A673 (cell line): Measurements from ENCODE around the gene ABCB4. TPM values are rescaled to one million over a fixed set of nuclear protein-coding genes. Genes with fewer than 3 reads are reported as not detected.
A peak's percentile ranks its signal among the peaks of the same experiment; 100 is the strongest.

ENCODE experiments used
- BruUV-seq: library from RNA; stranded (reverse); fragments of 400-500 nt; replicated peaks from 2 replicates; lab custom pipeline; 2021; lab: Mats Ljungman, UMichigan
- CTCF ChIA-PET: fragments of 300-600 bp; sonication (Branson Sonifier 250); formaldehyde crosslinking; loops from one replicate; lab custom pipeline; 2022; ENCODE audit warnings: antibody characterized with exemption; lab: Charles Lee
- POLR2A ChIA-PET: fragments of 300-600 bp; sonication (Branson Sonifier 250); formaldehyde crosslinking; loops from one replicate; lab custom pipeline; 2022; ENCODE audit warnings: antibody characterized with exemption; ENCODE audit not compliant: low non-redundant PET; lab: Charles Lee
- DNase-seq: peaks from one replicate; pipeline ENCODE4 v3.0.0-alpha.2; 2015; ENCODE audit warnings: low spot score
- H3K27ac ChIP-seq: fragments of 200-600 bp; sonication (generic); 2 replicates; pipeline ENCODE4 v1.5.1; 2016; ENCODE audit warnings: mixed run types, low read depth, mild to moderate bottlenecking, mixed read lengths, antibody characterized with exemption, low read length; ENCODE audit not compliant: poor library complexity, severe bottlenecking
- H3K27me3 ChIP-seq: fragments of 200-600 bp; sonication (generic); replicated peaks from 2 replicates; pipeline ENCODE4 v1.6.1; 2017; ENCODE audit warnings: mixed run types, low read depth, mild to moderate bottlenecking, mixed read lengths, antibody characterized with exemption, low read length; ENCODE audit not compliant: insufficient read depth, poor library complexity
- H3K36me3 ChIP-seq: fragments of 200-600 bp; sonication (generic); 2 replicates; pipeline ENCODE4 v1.6.1; 2016; ENCODE audit warnings: mixed run types, mild to moderate bottlenecking, mixed read lengths, antibody characterized with exemption, low read length; ENCODE audit not compliant: insufficient read depth, poor library complexity, severe bottlenecking
- H3K4me1 ChIP-seq: fragments of 200-600 bp; sonication (generic); 2 replicates; pipeline ENCODE4 v1.6.1; 2017; ENCODE audit warnings: mixed run types, mild to moderate bottlenecking, mixed read lengths, antibody characterized with exemption, low read length; ENCODE audit not compliant: insufficient read depth, poor library complexity, severe bottlenecking
- H3K4me3 ChIP-seq: fragments of 200-600 bp; sonication (generic); 2 replicates; pipeline ENCODE4 v1.5.1; 2016; ENCODE audit warnings: low read depth, mixed run types, mild to moderate bottlenecking, mixed read lengths, low read length; ENCODE audit not compliant: poor library complexity, severe bottlenecking
- H3K9me3 ChIP-seq: fragments of 200-600 bp; sonication (generic); 2 replicates; pipeline ENCODE4 v1.6.1; 2016; ENCODE audit warnings: mixed run types, low read depth, mild to moderate bottlenecking, mixed read lengths, antibody characterized with exemption, low read length; ENCODE audit not compliant: poor library complexity, severe bottlenecking
- CTCF ChIP-seq: fragments of 300-800, 200-600 bp; sonication (generic); conservative IDR thresholded peaks from 2 replicates; pipeline ENCODE4 v1.5.1; 2017; ENCODE audit warnings: low read depth, mild to moderate bottlenecking, antibody characterized with exemption, low read length, moderate library complexity, mixed read lengths
- EZH2 ChIP-seq: fragments of 200-600 bp; sonication (generic); IDR thresholded peaks from 2 replicates; pipeline ENCODE4 v1.6.1; 2017; ENCODE audit warnings: borderline replicate concordance, low read depth, mild to moderate bottlenecking, mixed read lengths, antibody characterized with exemption, low read length; ENCODE audit not compliant: poor library complexity, severe bottlenecking
- intact Hi-C: fragments of 100-400 bp; cut with micrococcal nuclease; formaldehyde crosslinking; loops from one replicate; pipeline ENCODE4 v1.10.0; 2022; ENCODE audit not compliant: unreplicated experiment
- total RNA-seq: library from RNA; stranded (reverse); gene quantifications from 2 replicates; pipeline ENCODE4 v1.2.3, GENCODE V29; 2021

ABCB4 gene
- total RNA-seq, 1 experiment from 2014 or later = 0.15 TPM

- no peak for TF ChIP-seq EZH2
- TF ChIP-seq CTCF = no peak
- Histone ChIP-seq H3K36me3 (no peaks in the 10 kb centered on the region), H3K4me1 (no peaks in the 10 kb centered on the region), H3K9me3 (peaks cover 14% of the 10 kb centered on the region), H3K27me3 (no peaks in the 10 kb centered on the region), H3K4me3 (no peak overlapping the region), H3K27ac (no peak overlapping the region)
- no TSS peak for BruUV-seq
- ChIA-PET CTCF (no interaction called here), POLR2A (no interaction called here)
- peak; percentile 14 for DNase-seq
- intact Hi-C loops = no loop called here
Observed at GRCh38 chr7:87354749-87355148, 120.7 kb downstream of the ABCB4 start.

Other genes with a start within 250 kb of the ABCB4 start
- 3.5 and 5.5 TPM in 2 replicates for gene CROT, start 130.0 kb downstream of the ABCB4 start, total RNA-seq
- gene ABCB1, start 125.2 kb upstream of the ABCB4 start, total RNA-seq = not detected in 2 replicates
- 0.09 and 0.24 TPM in 2 replicates for gene RUNDC3B, start 152.7 kb upstream of the ABCB4 start, total RNA-seq